ENCODE measurements around the gene SNAPC3.
"Not testable (repeated sequence)": the region's sequence is repeated elsewhere in the genome, so short reads cannot be mapped to it uniquely, and the experiment has no call there.

The SNAPC3 gene

DNA sequence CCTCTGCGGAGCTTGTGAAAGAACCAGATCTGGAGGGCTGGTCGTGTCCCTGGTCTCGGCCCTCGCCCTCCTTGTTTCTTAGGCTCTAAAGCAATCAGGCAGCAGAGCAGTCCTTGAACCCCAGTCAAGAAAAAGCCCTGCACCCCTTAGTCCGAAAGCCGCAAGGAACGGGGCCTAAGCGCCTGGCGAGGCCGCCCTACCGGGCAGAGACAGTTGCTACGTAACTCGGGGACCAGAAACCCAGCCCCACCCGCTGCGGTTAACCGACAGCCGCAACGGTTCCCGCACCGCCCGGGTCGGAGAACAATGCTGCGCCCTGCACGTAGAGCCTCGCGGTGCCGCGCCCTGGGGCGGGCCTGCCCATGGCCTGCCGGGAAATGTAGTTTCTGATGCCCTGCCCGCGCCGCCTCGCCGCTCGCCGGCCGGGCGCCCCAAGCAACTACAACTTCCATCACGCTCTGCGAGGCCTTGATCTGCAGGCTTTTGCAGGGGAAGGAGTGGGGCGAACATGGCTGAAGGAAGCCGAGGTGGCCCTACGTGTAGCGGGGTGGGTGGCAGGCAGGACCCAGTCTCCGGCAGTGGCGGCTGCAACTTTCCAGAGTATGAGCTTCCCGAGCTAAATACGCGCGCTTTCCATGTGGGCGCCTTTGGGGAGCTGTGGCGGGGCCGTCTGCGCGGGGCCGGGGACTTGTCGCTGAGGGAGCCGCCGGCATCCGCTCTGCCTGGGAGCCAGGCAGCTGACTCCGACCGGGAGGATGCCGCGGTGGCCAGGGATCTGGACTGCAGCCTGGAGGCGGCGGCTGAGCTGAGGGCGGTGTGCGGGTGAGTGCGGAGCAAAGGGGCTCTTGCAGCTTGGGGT lies at the start of gene SNAPC3:
SNAPC3 (plus strand) TSS at position 505 of the 859 bp plus-strand sequence; CDS start at position 509, 4 bp downstream.
- DNase-seq: peak; percentile 74 to 83

DNA sequence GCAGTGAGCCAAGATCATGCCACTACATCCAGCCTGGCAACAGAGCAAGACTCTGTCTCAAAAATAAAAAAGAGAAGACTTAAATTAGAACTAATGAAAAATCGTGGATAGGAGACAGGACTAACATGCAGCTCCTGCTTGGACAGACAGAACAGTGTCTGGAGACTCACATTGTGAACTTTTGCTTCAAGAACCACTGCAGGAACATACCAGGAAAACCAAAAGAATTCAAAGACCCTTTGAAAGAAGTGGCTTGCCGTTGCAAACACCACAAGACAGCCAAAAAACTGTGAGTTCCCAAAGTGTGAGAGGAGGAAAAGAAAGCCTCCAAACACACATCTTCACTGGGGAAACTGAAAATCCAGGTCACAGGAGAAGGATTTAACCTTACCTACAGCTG lies 48.8 kb upstream of the SNAPC3 start:
- no peak for DNase-seq

GRCh38 chr9:15374310-15374709 lies 48.4 kb upstream of the SNAPC3 start:
- DNase-seq: peak; percentile 17 to 24

GRCh38 chr9:15374825-15375224 lies 47.9 kb upstream of the SNAPC3 start:
- no peak for DNase-seq

DNA sequence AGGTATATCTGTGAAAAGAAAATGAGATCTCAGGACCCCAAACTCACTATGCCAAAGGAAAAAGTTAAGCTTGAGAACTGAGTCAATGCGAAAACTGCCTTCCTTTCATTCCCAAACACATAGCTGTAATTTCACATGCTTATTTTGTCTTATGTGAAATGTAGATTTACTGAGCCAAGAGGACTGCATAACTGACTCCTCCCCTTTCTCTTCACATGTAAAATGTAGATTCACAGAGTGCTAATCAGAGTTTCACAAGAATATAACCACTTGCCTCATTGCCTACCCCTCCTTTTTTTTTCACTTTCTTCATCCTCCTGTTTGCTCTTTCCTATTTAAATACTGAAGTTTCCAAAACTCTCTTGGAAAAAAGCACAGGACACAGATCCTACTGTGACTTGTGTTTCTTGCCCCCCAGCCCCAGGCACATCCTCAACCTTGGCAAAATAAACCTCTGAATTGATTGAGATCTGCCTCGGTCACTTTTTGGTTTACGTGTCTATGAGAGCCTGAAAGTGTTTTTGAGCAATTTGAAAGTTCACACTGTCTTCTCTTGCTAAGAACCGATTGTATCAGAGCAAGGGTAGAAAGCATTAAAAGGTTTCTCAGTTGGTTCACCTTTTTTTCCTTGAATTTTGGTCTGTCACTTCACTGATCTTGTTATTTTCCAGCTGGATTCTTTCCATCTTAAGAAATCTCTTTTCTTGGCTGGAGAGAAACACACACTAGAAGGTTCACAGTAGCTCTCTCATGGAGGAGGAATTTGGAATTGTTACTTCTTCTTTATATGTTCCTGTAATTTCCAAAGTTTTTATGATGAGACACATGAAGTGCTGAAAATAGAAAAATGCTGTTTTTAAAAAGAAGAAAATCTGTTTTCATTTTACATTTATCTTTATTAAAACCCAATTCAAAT lies 44.8 kb upstream of the SNAPC3 start:
- no peak for DNase-seq

- not testable (repeated sequence) for DNase-seq
Observed at GRCh38 chr9:15379317-15379716, 43.4 kb upstream of the SNAPC3 start.

DNA sequence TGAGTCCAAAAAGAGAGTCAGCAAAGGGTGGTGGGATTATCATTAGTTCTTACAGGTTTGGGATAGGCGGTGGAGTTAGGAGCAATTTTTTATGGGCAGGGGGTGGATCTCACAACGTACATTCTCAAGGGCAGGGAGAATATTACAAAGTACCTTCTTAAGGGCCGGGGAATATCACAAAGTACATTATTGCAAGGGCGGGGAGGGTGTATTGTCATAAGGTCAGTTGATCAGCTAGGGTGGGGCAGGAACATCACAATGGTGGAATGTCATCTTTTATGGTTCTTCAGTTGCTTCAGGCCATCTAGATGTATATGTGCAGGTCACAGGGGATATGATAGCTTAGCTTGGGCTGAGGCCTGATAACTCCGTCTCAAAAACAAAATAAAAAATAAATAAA lies 42.8 kb upstream of the SNAPC3 start:
- not testable (repeated sequence) for DNase-seq

- DNase-seq: no peak
Observed at GRCh38 chr9:15381491-15381890, 41.2 kb upstream of the SNAPC3 start.

DNA sequence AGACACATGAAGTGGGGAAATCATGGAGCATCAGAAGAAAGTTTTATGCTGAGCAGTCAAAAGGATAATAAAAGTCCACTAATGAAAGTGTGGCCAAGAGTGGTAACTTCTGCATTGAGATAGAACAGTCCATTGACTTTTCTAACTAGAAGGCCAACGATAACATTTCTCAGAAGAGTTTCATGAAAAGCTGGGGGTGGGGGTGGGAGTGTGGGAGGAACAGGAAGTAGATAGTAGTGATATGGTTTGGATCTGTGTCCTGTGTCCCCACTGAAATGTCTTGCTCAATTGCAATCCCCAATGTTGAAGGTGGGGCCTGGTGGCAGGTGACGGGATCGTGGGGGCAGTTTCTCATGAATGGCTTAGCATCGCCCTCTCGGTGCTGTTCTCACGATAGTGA lies 36.2 kb upstream of the SNAPC3 start:
- DNase-seq: no peak

- no peak for DNase-seq
Observed at GRCh38 chr9:15389173-15389572, 33.5 kb upstream of the SNAPC3 start.

- no peak for DNase-seq
Observed at GRCh38 chr9:15389631-15390030, 33.0 kb upstream of the SNAPC3 start.

GRCh38 chr9:15390201-15390600 lies 32.5 kb upstream of the SNAPC3 start:
- no peak for DNase-seq

DNA sequence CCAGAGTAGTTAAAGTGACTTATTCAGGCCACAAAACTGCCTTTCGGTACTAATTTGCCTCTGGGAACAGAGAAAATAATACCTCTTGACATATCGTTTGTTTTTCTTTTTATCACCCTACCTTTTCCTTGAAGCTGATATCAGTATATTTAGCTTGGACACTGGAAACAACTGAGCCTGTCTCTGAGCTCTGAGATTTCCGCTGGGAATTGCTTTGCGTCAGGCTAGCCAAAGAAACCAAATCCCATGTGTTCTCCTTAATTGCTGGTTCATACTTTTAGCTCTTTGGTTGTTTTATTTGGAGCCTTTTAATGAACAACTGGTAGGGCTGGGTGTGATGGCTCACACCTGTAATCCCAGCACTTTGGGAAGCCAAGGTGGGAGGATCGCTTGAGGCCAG lies 30.3 kb upstream of the SNAPC3 start:
- DNase-seq: no peak

DNA sequence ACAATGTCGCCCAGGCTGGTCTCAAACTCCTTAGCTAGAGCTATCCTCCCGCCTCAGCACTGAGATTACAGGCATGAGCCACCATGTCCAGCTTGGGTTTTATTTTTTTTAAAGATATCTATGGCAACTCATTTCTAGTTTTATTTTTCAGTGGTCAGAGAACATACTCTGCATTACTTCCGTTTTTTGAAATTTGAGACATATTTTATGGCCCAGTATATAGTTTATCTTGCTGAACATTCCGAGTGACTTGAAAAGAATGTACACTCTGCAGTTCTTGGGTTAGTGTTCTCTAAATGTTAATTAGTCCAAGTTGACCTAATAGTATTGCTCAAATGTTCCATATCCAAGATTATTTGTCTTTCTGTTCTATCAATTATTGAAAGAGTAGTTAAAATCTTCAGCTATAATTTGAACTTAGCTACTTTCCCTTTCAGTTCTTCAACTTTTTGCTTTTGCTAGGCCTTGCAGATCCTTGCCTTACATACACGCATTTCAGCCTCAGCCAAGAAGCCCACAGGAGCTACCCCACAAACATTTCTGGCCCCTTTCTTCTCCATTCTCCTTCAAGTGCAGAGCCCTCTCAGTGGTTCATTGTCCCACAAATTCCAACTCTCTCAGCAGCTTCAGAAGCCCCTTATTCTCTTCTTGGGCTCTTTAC lies 22.3 kb upstream of the SNAPC3 start:
- DNase-seq: no peak

- DNase-seq: no peak
Observed at GRCh38 chr9:15401266-15401665, 21.4 kb upstream of the SNAPC3 start.

- peak in 1 of 2 experiments; percentile 6 for DNase-seq
Observed at GRCh38 chr9:15403155-15403554, 19.5 kb upstream of the SNAPC3 start.

- no peak for DNase-seq
Observed at GRCh38 chr9:15404171-15404570, 18.5 kb upstream of the SNAPC3 start.

- no peak for DNase-seq
Observed at GRCh38 chr9:15416880-15417279, 5.8 kb upstream of the SNAPC3 start.

- DNase-seq: no peak
Observed at GRCh38 chr9:15417626-15418025, 5.0 kb upstream of the SNAPC3 start.

- no peak for DNase-seq
Observed at GRCh38 chr9:15420796-15421195, 1.9 kb upstream of the SNAPC3 start.

DNA sequence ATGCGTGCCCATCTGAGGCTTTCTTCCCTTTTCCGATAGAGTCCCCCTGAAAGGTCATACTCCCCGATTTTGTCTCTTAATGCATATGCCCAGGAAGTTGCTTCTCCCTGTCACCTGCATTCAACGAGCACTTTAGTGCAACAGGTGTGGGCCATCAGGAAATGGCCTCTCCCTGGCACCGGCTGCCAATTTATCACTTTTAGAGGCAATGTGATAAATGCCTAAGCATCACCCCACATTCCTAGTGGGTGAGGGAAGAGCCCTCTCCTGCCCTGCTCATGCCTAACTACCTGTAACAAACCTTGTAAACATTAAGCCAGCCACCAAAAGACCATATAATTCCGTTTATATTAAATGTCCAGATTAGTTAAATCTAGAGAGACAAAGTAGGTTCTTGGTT lies 1.1 kb upstream of the SNAPC3 start:
- DNase-seq: no peak

- DNase-seq: no peak
Observed at GRCh38 chr9:15421990-15422371, 695 bp upstream of the SNAPC3 start.
